ENCODE measurements around the gene AIG1.

The AIG1 gene

DNA sequence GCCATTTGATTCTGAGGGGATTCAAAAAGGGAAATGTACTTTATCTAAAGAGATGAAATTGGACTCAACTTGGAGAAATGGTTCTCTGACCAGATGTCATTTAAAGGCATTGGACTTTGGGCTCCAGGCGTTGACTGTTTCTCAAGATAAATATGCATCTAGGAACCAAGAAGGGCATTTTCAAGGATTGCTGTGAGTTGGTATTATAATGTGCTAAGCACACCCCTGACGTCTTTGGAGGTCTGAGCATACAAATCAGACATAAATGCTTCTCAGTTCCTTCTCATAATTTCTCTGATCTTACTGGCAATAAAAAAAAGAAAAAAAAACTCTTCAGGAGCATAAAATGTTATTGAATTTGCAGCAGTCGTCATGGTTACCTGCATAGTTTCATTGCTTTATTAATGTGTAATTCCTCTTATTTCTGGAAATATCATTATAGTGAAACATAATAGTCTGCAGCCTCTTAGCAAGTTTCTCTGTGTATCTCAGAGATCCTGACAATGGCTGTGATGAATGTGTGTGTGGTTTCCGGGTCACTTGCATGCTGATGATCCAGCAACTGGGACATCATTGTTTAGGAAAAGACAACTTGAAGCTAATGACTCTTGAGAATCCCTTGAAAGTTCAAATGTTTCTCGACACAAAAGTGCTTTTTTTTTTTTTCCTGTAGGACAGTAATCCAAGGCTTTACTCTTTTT is 136.0 kb downstream of the AIG1 start:
- peak; percentile 61 for DNase-seq (ENCODE audit: low read depth)

DNA sequence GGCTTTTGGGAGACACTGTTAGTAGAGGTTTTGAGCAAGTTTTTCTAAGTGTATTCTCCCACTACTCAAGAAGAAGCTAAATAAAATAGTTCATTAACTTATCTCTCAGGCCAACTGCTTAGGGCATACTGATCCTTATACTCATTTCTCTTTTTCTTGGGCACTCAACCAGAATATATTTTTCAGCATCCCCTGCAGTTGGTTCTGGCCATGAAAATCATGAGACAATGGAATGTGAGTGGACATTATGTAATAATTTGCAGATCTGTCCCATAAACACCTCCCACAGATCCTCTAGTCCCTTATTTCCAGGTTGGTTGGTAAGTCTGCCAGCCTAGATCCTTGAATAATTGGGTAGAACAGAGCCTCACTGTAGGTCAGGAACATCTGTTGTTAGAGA is 136.7 kb downstream of the AIG1 start:
- no peak for DNase-seq (ENCODE audit: low read depth)

- DNase-seq (ENCODE audit: low read depth), result no peak
Observed at GRCh38 chr6:143198312-143198711, 137.6 kb downstream of the AIG1 start.

DNA sequence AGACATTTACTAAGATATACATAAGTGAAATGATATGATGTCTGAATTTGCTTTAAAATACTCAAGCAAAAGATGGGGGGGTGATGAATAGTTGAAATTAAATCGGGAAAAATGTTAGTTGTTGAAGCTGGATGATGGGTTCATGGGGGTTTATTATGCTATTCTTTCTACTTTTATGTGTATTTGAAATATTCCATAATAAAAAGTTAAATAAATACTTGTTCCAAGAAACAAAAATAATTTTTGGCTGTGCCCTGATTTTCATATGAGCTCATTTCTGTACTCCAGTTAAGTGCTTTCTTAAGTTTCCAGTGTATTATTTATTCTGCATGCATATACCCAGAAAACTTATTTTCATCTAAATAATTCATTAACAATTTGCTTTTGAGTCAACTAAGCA is 138.6 kb downstream of the AIG1 start:
- DNase-seq (ENCODE audit: low read depth), result no peak

- no peak for DNase-seq (ENCODE audit: low read depth)
Observed at GRCh38 chr6:143200167-143200770, 139.6 kb downstream of the AIG1 start.

- no peak for DNase-seq (ENCODE audit: low read depth)
Observed at GRCh38 chr6:143204045-143204444, 143.4 kb downstream of the AIG1 start.

GRCh38 chr6:143205131-143205535 is 144.4 kb downstream of the AIG1 start:
- DNase-seq (ENCODE audit: low read depth), result no peak

DNA sequence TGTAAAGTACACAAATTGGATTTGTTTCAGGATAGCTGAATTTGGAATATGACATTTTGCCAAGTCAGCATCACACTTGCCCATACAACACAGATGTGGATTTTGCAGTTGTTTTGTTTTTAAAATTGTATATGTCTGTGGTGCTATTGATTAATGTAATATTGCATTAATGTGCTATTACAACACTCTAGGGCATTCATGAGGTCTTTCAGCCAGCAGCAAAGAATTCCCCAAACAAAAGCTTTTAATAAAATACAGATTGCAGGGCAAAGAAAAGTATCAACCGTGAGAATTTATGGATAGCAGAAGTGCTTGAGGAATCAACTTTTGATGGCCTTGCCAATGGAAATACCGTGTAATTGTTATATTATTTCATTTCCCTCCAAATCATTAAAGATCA is 144.9 kb downstream of the AIG1 start:
- DNase-seq (ENCODE audit: low read depth), result no peak

DNA sequence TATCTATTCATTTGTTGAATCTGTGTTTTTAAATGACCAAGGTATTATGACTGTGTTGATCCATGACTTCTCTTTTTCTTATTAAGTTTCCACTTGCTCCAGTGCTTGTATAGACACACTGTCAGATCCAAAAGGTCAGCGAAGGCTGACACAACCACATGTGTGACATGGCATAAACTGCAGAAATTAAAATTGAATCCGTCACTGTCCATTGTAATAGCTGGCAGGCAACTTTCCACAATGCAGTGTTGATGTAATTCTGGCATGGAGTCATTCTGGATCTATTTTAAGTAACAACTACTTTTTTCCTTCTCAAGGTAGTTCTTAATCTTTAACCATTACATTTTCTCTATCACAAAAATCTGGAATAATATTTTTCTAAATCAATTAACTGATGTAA is 145.3 kb downstream of the AIG1 start:
- no peak for DNase-seq (ENCODE audit: low read depth)

DNA sequence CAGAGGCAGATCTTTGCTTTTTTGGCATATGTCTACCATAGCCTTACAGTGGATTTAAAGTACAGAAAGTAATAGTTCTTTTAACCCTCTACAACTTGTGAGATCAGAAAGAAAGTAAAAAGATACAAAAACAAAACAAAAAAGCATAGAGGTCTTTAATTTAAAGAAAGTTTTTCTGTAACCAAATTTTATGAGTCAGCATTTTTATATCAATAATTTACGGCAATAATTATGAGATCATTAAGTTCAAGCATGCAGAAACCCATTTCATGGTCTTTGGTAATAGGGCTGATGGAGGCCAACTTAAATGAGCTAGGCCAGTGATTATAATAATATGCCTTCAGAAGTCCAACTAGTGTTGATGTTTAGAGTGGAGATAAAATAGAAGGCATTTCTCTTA is 145.9 kb downstream of the AIG1 start:
- no peak for DNase-seq (ENCODE audit: low read depth)

- DNase-seq (ENCODE audit: low read depth), result no peak
Observed at GRCh38 chr6:143210420-143210819, 149.7 kb downstream of the AIG1 start.

- no peak for DNase-seq (ENCODE audit: low read depth)
Observed at GRCh38 chr6:143213859-143214376, 153.2 kb downstream of the AIG1 start.

- DNase-seq (ENCODE audit: low read depth), result no peak
Observed at GRCh38 chr6:143215363-143215762, 154.7 kb downstream of the AIG1 start.

DNA sequence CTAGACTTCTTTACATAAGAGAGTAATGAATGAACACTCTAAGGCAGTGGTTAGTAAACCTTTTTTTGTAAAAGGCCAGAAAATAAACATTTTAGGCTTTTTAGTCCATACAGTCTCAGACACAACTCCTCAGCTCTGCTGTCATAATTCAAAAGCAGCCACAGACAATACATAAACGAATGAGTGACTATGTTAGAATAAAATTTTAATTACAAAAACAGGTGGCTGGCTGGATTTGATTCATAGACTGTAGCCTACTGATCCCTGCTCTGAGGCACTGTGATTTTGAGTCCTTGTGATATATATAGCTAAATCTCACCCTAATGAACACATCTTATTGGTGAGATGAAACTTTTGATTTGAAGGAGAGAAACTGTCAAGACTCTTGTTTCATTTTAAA is 155.1 kb downstream of the AIG1 start:
- no peak for DNase-seq (ENCODE audit: low read depth)

DNA sequence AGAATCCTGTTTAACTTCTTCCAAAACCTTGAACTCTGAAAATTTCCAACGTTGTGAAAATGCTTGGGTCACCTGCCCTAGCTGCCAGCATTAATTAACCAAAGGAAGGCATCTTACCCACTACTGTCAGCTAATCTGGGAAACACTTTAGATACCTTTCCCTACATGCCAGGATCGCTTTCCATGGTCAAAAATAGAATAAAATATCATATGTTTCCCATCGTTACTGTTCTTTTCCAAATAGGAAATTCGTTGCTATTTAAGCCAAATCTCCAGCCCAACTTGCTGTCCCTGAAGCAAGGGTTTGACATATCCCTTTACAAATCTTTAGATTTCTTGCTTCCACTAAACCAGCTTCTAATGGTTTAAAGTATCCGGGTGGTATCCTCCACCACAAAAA is 157.5 kb downstream of the AIG1 start:
- no peak for DNase-seq (ENCODE audit: low read depth)

GRCh38 chr6:143221698-143222097 is 161.0 kb downstream of the AIG1 start:
- no peak for DNase-seq (ENCODE audit: low read depth)

DNA sequence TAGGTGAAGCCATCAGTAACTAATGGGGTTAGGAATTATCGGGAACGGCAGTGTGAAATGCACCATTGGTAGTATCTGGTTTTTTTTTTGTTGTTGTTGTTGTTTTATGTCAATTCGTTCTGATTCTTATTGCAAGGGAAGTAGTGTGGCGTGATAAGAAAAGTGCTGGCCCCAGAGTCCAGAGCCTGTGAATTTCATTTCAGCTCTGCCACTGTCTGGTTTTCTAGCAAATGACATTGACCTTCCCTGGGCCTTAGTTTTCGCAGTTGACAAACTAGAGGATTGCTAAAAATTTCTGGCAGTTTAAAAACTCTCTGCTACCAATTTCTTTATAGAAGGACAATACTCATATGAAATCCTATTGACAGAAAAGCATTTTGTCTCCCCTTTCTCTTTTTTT is 161.6 kb downstream of the AIG1 start:
- no peak for DNase-seq (ENCODE audit: low read depth)

DNA sequence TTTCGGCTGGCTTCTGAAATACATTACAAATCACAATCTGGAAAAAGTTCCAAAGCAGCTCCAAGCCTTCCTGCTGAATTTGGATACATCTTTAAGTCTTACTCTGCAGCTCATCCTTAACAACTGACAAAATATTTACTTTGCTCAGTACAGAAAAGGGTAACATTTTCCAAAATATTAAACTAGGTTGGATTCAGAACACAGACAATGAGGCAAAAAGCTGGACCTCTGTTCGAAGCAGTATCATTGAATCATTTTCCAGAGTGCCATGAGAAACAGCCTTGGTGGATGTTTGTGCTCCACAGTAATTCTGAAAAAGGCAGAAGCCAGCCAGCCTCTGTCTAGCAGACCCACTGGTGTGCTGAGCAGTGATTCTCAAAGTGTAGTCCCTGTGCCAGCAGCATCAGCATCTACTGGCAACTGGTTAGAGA is 162.1 kb downstream of the AIG1 start:
- DNase-seq (ENCODE audit: low read depth), result no peak

DNA sequence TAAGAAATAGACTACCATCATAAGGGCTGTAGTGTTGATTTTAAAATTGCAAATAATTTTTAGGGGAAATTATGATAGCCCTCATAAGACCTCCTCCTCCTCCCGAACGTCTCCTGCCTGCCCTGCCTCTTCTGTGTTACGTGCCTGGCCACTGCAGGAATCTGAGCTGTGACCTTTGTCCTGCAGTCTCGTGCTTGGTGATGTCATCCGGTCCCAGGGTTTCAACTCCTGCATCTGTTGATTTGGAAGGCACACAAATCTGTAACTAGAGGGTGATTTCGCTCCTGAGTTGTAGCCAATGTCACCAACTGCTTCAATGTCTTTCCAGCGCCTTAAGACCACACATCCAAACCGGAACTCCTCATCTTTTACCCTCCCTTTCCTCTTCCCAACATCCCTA is 163.2 kb downstream of the AIG1 start:
- DNase-seq (ENCODE audit: low read depth), result no peak

- no peak for DNase-seq (ENCODE audit: low read depth)
Observed at GRCh38 chr6:143224516-143224915, 163.8 kb downstream of the AIG1 start.

- DNase-seq (ENCODE audit: low read depth), result no peak
Observed at GRCh38 chr6:143225929-143226328, 165.2 kb downstream of the AIG1 start.

DNA sequence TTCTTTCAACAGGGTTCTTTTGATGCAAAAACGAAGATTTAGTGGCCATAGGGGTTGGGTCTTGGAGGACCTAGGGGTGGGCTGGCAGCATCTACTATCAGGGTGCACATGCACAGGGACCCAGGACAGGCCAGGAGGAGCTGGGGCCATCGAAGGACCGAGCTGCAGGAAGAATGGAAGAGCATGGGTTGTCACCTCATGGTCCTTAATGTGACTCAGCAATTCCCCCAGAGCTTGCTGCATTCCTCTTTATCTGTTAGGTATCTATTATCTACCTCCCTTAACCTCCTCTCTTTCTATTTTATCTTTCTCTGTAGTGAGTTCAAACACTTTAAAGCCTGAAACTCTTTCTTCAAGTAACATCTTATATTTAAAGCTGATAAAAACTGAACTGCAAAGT is 167.0 kb downstream of the AIG1 start:
- no peak for DNase-seq (ENCODE audit: low read depth)

- no peak for DNase-seq (ENCODE audit: low read depth)
Observed at GRCh38 chr6:143229400-143229799, 168.7 kb downstream of the AIG1 start.

- peak; percentile 23 for DNase-seq (ENCODE audit: low read depth)
Observed at GRCh38 chr6:143232849-143233248, 172.2 kb downstream of the AIG1 start.

Measured in fibroblast of gingiva (primary cell).